GM18951 (cell line): Measurements from ENCODE around the gene CACNG1.

Source experiments
- POLR2A ChIP-seq: IDR thresholded peaks from 4 replicates; pipeline ENCODE4 v1.6.1; 2011; ENCODE audit warnings: mild to moderate bottlenecking; ENCODE audit not compliant: insufficient read length, insufficient read depth; ENCODE audit errors: extremely low read depth
- in situ Hi-C: fragments of 300-500 bp; cut with MboI; formaldehyde crosslinking; loops from one replicate; pipeline ENCODE4 v1.12.0; 2022; ENCODE audit warnings: low sequenced_read_pairs, mixed read lengths, inconsistent platforms; ENCODE audit not compliant: unreplicated experiment

CACNG1 gene

DNA sequence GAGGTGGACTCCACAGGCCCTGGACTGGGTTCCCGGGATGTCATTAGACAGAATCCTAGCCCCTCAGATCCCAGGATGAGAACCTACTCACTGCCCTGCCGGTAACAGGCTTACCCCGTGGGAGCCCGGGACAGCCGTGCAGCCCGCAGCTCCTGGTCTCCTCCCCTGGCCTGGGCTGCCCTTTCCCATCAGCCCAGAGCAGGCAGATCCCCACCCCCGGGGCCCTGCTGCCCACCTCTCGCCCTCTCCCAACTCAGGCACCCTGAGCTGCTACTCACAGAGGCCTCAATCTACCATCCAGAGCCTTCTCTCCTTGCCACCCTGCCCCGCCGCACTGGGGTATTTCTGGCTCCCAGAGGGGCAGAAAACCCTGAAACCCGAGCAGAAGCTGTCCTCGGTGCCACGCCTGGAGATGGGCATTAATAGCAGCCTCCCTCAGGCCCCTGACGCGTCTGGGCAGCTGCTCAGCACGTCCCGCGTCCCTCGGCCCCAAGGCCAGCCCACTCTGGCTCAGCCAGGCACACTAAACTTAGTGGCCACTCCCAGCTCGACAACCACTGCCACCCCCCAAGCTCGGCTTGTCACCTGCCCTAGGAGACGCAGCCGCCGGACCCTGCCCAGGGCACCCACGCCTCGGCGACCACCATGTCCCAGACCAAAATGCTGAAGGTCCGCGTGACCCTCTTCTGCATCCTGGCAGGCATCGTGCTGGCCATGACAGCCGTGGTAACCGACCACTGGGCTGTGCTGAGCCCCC, at the start of gene CACNG1:
CACNG1 (plus strand) TSS at position 539 of the 757 bp plus-strand sequence; CDS start at position 646, 107 bp downstream.
- in situ Hi-C loops = no loop called here
- TF ChIP-seq POLR2A = no peak

DNA sequence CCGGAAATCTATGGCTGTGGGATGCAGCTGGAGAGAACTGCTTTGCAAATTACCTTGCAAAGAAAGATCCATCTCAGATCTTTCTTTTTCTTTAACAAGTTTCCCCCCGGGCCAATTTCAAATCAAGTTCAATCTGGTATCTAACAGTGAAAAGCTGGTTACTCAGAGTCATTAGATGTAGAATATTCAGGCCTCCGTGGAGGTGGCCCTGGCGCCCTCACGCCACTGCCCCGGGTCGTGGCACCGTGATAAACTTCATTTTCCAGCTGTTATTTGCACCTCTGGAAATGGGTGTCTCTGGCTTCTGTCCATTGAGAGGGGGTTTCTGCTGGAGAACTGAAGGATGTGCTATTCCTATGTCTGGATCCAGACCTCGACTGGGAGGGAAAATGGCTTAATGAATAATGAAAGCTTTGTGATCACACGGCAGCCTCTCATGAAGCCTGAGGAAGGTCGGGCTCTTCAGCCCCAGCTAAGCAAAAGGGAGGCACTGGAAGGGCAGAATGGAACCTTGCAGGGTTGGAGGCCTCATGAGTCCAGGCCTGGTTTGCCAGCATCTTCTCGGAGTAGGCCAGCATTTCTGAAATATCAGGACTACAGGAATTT, 49.3 kb upstream of the CACNG1 start:
- in situ Hi-C loops = no loop called here
- TF ChIP-seq POLR2A = no peak

GRCh38 chr17:66995944-66996343, 48.4 kb upstream of the CACNG1 start:
- no peak for TF ChIP-seq POLR2A

DNA sequence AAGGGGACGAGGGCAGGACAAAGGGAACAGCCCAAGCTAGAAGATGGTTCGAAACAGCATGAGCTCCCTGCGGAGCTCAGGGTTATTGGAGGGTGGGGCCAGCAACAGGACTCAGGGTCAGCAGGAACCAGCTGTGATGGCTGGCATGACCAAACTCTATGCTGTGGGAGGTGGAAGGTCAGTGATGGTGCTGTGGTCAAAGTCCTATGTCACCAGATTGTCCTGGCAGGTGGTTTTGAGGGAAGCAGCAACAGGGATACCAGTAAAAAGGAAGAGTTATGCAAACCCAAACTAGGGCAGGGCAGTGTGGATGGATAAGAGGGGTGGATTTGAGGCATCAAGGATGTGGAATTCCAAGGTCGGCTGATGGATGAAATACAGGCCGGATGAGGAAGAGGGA, 47.4 kb upstream of the CACNG1 start:
- TF ChIP-seq POLR2A = no peak
- in situ Hi-C loops = no loop called here

More at GRCh38 chr17:66995944-66996343, 48.4 kb upstream of the CACNG1 start:
- in situ Hi-C loops = no loop called here

GRCh38 chr17:67003231-67003630, 41.1 kb upstream of the CACNG1 start:
- TF ChIP-seq POLR2A = no peak
- in situ Hi-C loops = no loop called here

- in situ Hi-C loops = no loop called here
- no peak for TF ChIP-seq POLR2A
These were observed 40.2 kb upstream of the CACNG1 start for GRCh38 chr17:67004181-67004580.

- no peak for TF ChIP-seq POLR2A
- in situ Hi-C loops = no loop called here
These were observed 37.1 kb upstream of the CACNG1 start for GRCh38 chr17:67007266-67007665.

DNA sequence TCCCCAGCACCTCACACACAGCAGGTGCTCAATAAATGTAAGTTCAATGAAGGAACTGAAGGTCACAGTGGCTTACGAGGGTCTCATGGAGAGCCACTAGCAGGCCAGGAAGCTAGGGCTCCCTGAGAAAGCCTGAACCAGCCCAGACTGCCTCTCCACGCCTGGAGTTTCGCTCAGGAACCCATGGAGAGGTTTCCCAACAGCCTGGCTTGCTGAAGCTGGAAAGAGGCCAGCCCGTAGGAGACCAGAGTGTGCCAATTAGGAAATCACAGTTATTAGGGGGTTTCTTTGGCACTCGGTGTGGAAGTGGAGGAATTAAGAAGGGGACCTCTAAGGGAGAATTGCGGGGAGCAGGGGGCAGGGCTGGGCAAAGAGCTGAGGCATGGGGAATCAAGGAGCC, 36.3 kb upstream of the CACNG1 start:
- TF ChIP-seq POLR2A = no peak
- in situ Hi-C loops = no loop called here

GRCh38 chr17:67011527-67012175, 32.7 kb upstream of the CACNG1 start:
- no peak for TF ChIP-seq POLR2A
- in situ Hi-C loops = no loop called here

- no peak for TF ChIP-seq POLR2A
- in situ Hi-C loops = no loop called here
These were observed 30.5 kb upstream of the CACNG1 start for GRCh38 chr17:67013891-67014290.

DNA sequence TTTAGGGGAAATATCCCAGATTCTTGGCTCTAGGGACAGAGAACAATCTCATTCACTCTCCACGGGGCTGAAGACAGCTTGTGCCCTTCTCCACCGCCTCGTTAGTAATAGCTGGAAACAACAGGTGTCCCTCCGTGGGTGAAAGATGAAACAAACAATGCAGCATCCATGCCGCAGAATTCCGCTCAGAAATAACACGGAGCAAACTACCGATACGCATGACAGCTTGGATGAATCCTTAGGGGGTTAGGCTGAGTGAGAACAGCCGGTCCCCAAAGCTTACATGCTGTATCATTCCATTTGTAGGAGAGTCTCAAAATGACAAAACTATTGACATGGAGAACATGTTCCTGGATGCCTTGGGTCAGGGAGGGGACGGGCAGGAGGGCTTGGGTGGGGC, 29.4 kb upstream of the CACNG1 start:
- TF ChIP-seq POLR2A = no peak
- in situ Hi-C loops = no loop called here

DNA sequence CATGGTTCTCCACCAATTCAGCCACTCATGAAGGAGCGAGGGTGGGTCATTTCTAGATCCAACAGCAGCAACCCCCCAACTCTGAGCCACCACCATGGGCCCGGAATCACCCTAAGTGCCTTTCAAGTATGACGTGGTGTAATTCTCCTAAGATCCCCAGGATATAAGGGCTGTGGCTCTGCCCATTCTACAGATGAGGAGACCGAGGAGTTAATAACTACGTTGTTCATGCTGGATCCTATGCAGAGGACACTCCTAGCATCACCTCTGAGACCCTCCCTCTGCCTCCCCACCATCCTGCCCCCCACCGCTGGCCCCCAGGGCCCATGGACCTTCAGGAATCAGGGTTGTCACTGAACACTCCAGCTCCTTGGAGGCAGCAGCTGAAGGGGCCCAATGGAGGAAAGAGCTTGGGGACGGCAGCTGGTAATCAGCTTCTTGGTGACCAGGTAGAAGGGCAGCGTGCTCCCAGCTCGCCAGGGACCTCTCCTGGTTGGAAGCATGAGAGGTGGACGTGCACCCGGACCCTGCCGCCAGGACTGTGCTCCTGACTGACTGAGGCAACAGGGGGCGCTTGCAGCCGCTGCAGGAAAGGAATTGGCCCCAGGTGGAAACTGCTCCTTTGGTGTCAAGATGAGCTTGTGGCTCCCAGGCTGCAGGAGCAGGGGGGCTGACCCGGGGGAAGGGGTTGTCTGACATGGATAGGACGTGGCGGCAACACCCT, 28.2 kb upstream of the CACNG1 start:
- in situ Hi-C loops = no loop called here
- no peak for TF ChIP-seq POLR2A

DNA sequence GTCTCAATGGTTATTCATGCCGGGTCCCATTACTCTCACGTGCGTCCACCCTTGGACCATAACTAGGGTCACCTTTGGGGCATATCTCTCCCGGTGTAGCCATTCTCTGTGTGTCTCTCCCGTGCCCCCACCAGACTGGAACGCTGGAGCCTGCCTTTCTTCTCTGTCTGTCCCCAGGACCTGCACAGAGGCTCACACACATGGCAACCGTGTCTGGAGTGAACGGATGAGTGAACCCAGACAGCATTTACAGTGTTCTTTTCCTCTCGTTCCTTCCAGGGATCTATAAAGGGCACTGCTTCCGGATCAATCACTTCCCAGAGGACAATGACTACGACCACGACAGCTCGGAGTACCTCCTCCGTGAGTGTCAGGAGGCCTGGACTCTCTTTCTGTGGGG, 26.4 kb upstream of the CACNG1 start:
- in situ Hi-C loops = no loop called here

More for the DNA sequence above, 26.4 kb upstream of the CACNG1 start:
- TF ChIP-seq POLR2A = no peak
